ENCODE results near the gene SRXN1.

SRXN1 gene

DNA sequence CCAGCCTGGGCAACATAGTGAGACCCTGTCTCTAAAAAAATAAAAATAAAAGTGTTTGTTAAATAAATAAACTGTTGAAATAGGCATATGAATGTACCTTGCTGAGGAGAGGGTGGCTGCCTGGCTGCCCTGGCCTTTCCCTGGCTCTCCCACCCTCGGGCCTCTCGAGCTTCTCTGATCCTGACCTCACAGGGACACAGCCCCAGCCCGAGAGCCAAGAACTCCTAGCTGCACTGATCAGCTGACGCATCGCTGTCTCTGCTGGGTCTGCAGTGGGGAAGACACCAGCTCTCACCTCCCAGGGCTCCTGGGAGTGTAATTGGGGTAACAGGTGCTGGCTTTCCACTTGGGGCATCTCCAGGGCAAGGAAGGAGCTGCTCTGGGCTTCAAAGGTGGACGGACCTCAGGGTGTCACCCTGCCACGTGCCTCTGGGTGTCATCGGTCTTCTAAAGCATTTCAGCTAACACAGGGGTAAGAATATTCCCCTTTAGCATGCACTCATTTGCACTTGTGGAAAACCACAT, 49.8 kb downstream of the SRXN1 start:
- peaks cover 51% of the 10 kb centered on the region for H3K27me3 Mint-ChIP-seq
- H3K36me3 Mint-ChIP-seq: no peaks in the 10 kb centered on the region
- no peaks in the 10 kb centered on the region for H3K9me3 Mint-ChIP-seq
- no peak for DNase-seq
- H3K4me1 Mint-ChIP-seq: no peaks in the 10 kb centered on the region
- H3K27ac Mint-ChIP-seq: no peak overlapping the region
- H3K4me3 Mint-ChIP-seq: no peak overlapping the region
- CTCF ChIA-PET: interaction anchor here (1.6 kb wide), 1 partner anchor 42 kb away, joined by 6 read pairs; no protein-coding TSS in a partner anchor

DNA sequence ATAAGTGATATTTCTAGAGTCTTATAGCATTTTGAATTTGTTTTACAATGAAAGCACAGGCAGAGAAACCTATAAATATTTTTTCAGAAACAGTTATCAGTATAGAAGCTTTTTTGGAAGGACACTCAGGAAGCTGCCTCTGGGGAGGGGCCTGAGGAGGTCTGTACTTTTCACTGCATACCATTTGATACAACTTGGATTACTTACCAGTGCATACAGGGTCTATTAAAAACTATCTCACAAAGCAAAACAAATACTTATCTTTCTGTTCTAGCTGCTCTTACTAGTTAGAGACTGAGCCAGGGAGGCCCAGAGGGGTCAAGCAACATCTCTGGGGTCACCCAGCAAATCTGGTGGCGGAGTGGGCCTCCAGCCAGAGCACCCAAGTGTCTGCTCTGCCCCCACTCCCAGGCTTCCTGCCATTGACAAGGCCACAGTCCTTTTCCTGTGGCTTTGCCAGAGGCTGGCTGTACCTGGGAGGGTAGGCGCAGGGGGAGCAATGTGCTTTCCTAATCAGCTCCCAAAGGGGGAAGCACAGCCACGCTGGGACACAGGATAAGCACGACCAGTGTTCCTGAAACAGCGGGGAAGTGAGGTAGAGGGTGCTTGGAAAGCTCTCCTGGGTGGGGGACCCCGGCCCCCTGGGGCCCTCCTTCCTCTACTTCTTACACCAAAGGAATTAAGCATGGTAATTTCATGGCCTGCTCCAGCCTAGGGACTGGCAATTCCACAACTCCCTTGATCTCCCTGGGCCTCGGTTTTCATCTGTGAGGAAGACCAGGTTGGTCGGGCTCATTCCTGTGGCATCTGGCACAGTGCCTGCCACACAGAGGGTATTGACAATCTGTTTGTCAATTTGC, 50.7 kb downstream of the SRXN1 start:
- Mint-ChIP-seq H3K27me3 (peaks cover 42% of the 10 kb centered on the region), H3K4me1 (no peaks in the 10 kb centered on the region), H3K36me3 (no peaks in the 10 kb centered on the region), H3K4me3 (no peak overlapping the region), H3K9me3 (no peaks in the 10 kb centered on the region), H3K27ac (no peak overlapping the region)
- no peak for DNase-seq
- CTCF ChIA-PET: no interaction called here

- Mint-ChIP-seq H3K27me3 (peaks cover 36% of the 10 kb centered on the region), H3K4me3 (no peak overlapping the region), H3K27ac (no peak overlapping the region), H3K9me3 (no peaks in the 10 kb centered on the region), H3K36me3 (no peaks in the 10 kb centered on the region), H3K4me1 (no peaks in the 10 kb centered on the region)
- CTCF ChIA-PET: interaction anchor here (1.3 to 2.0 kb wide), 2 partner anchors 45 to 67 kb away, joined by 3 to 4 read pairs; no protein-coding TSS in a partner anchor
- no peak for DNase-seq
Measured at GRCh38 chr20:600736-601135, 52.3 kb downstream of the SRXN1 start.

DNA sequence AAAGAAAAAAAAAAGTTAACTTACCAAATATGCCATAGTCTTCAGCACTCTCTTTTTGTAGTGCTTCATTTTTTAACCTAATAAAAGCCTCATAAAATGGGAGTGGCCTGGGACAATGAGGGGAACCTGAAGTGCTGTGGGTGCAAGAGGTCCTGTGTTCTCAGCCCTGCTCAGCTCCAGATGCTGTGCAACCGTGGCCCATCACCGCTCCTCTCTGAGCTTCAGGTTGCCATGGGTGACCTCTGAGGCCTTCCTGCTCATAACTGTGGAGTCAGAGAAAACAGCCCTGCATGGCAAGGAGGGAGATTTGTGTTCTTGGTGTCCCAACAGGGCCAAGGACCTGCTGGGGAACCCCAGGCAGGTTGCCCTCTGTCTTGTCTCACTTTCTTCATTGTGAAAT, 52.9 kb downstream of the SRXN1 start:
- H3K4me3 Mint-ChIP-seq: no peak overlapping the region
- H3K36me3 Mint-ChIP-seq: no peaks in the 10 kb centered on the region
- no peaks in the 10 kb centered on the region for H3K9me3 Mint-ChIP-seq
- CTCF ChIA-PET: interaction anchor here (1.3 to 2.0 kb wide), 2 partner anchors 45 to 67 kb away, joined by 3 to 4 read pairs; no protein-coding TSS in a partner anchor
- no peak overlapping the region for H3K27ac Mint-ChIP-seq
- peaks cover 30% of the 10 kb centered on the region for H3K27me3 Mint-ChIP-seq
- no peak for DNase-seq
- H3K4me1 Mint-ChIP-seq: no peaks in the 10 kb centered on the region

GRCh38 chr20:598133-598850, 54.7 kb downstream of the SRXN1 start:
- no peak for DNase-seq
- peaks cover 18% of the 10 kb centered on the region for H3K27me3 Mint-ChIP-seq
- no peak overlapping the region for H3K27ac Mint-ChIP-seq
- CTCF ChIA-PET: no interaction called here
- no peaks in the 10 kb centered on the region for H3K36me3 Mint-ChIP-seq
- H3K9me3 Mint-ChIP-seq: no peaks in the 10 kb centered on the region
- no peak overlapping the region for H3K4me3 Mint-ChIP-seq
- no peaks in the 10 kb centered on the region for H3K4me1 Mint-ChIP-seq

DNA sequence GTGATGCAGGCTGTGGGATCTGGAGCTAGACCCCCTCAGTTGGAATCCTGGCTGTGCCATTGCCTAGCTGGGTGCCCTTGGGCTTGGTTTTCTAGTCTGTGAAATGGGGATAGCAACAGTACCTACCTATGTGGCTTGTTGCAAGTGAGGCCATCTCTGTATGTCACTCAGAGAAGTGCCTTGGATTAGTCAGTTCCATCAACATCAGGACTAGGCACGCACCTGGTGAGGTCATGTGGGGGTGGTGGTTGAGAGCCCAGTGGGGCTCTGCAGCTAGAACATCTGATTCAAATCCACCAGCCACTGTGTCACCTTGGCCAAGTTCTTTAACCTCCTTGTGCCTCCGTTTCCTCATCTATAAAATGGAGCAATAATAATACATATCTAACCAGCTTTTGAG, 55.4 kb downstream of the SRXN1 start:
- no peaks in the 10 kb centered on the region for H3K36me3 Mint-ChIP-seq
- H3K27me3 Mint-ChIP-seq: peaks cover 11% of the 10 kb centered on the region
- no peak overlapping the region for H3K4me3 Mint-ChIP-seq
- no peaks in the 10 kb centered on the region for H3K9me3 Mint-ChIP-seq
- DNase-seq: no peak
- H3K27ac Mint-ChIP-seq: no peak overlapping the region
- H3K4me1 Mint-ChIP-seq: no peaks in the 10 kb centered on the region
- CTCF ChIA-PET: no interaction called here
